Bronchial epithelial cell (primary cell): ENCODE data around the gene PTPRT. TPM values are rescaled to one million over a fixed set of nuclear protein-coding genes. Genes with fewer than 3 reads are reported as not detected.

Source experiments
- DNase-seq: peaks from one replicate; pipeline ENCODE4 v3.0.0-alpha.2; 2010; ENCODE audit warnings: low read depth
- FAIRE-seq: peaks from 2 replicates; lab custom pipeline; 2011; peaks lifted over from hg19 to GRCh38; lab: Jason Lieb, UNC
- H3K27me3 ChIP-seq: 2 replicates; pipeline ENCODE4 v1.5.1; 2011; ENCODE audit warnings: low read length; ENCODE audit not compliant: control insufficient read depth, insufficient read depth
- H3K36me3 ChIP-seq: 2 replicates; pipeline ENCODE4 v1.5.1; 2011; ENCODE audit warnings: low read length; ENCODE audit not compliant: control insufficient read depth, insufficient read depth
- H3K4me3 ChIP-seq: 2 replicates; pipeline ENCODE4 v1.5.1; 2011; ENCODE audit warnings: mild to moderate bottlenecking, low read depth, low read length, control low read depth
- CTCF ChIP-seq: IDR thresholded peaks from 2 replicates; pipeline ENCODE4 v1.5.1; 2011; ENCODE audit warnings: mild to moderate bottlenecking, moderate library complexity, low read length, control low read depth, inconsistent platforms; ENCODE audit not compliant: insufficient read depth, severe bottlenecking
- total RNA-seq: library from RNA; depleted of rRNA; stranded (reverse); fragments of >200 nt; gene quantifications from 2 replicates; pipeline ENCODE4 v1.2.1, GENCODE V29; 2014

The PTPRT gene
- total RNA-seq, 1 donor from 2014 or later: not detected

GRCh38 chr20:43161716-43162115, 28.0 kb downstream of the PTPRT start:
- H3K4me3 ChIP-seq: no peak overlapping the region
- no peak for TF ChIP-seq CTCF
- DNase-seq (no peak), FAIRE-seq (no peak)
- H3K36me3 ChIP-seq: no peaks in the 10 kb centered on the region
- H3K27me3 ChIP-seq: no peaks in the 10 kb centered on the region

GRCh38 chr20:43160941-43161340, 28.8 kb downstream of the PTPRT start:
- no peaks in the 10 kb centered on the region for H3K27me3 ChIP-seq
- no peak for FAIRE-seq
- DNase-seq: no peak
- no peaks in the 10 kb centered on the region for H3K36me3 ChIP-seq
- no peak overlapping the region for H3K4me3 ChIP-seq
- no peak for TF ChIP-seq CTCF

GRCh38 chr20:43159994-43160393, 29.7 kb downstream of the PTPRT start:
- no peak for FAIRE-seq

GRCh38 chr20:43155366-43156100, 34.2 kb downstream of the PTPRT start:
- DNase-seq (no peak), FAIRE-seq (no peak)
- TF ChIP-seq CTCF: no peak
- Histone ChIP-seq H3K36me3 (no peaks in the 10 kb centered on the region), H3K4me3 (no peak overlapping the region), H3K27me3 (no peaks in the 10 kb centered on the region)

More at GRCh38 chr20:43159994-43160393, 29.7 kb downstream of the PTPRT start:
- TF ChIP-seq CTCF: no peak
- no peak for DNase-seq
- H3K36me3 ChIP-seq: no peaks in the 10 kb centered on the region
- H3K4me3 ChIP-seq: no peak overlapping the region
- H3K27me3 ChIP-seq: no peaks in the 10 kb centered on the region

GRCh38 chr20:43151901-43152300, 37.8 kb downstream of the PTPRT start:
- Histone ChIP-seq H3K4me3 (no peak overlapping the region), H3K36me3 (no peaks in the 10 kb centered on the region), H3K27me3 (no peaks in the 10 kb centered on the region)
- no peak for TF ChIP-seq CTCF
- FAIRE-seq (no peak), DNase-seq (no peak)

- TF ChIP-seq CTCF: no peak
- H3K36me3 ChIP-seq: no peaks in the 10 kb centered on the region
- FAIRE-seq (no peak), DNase-seq (no peak)
- H3K4me3 ChIP-seq: no peak overlapping the region
- no peaks in the 10 kb centered on the region for H3K27me3 ChIP-seq
These were observed 38.5 kb downstream of the PTPRT start for GRCh38 chr20:43151256-43151655.
